Lower lobe of right lung (tissue), 2 donors: ENCODE results near the gene R3HDM2. TPM values are rescaled to one million over a fixed set of nuclear protein-coding genes. Genes with fewer than 3 reads are reported as not detected.
A peak's percentile ranks its signal among the peaks of the same experiment; 100 is the strongest.
"Not testable (repeated sequence)": the region's sequence is repeated elsewhere in the genome, so short reads cannot be mapped to it uniquely, and the experiment has no call there.

ENCODE experiments used
- ATAC-seq, 2 donors: fragments of 200-7000 bp; cut with Tn5 transposase; one replicate each; pipeline ENCODE4 v1.9.1; 2020 to 2022; ENCODE audit warnings: mild to moderate bottlenecking in 2 of 2, moderate library complexity in 2 of 2
- DNase-seq: peaks from one replicate; pipeline ENCODE4 v3.0.0-alpha.2; 2020
- H3K27ac ChIP-seq: fragments of 200-600 bp; one replicate; pipeline ENCODE4 v1.8.0; 2022
- H3K27me3 ChIP-seq: fragments of 200-600 bp; one replicate; pipeline ENCODE4 v1.8.0; 2022; ENCODE audit warnings: low read depth
- H3K36me3 ChIP-seq: fragments of 200-600 bp; one replicate; pipeline ENCODE4 v1.8.0; 2022; ENCODE audit warnings: mild to moderate bottlenecking
- H3K4me1 ChIP-seq: fragments of 200-600 bp; one replicate; pipeline ENCODE4 v1.8.0; 2022
- H3K4me3 ChIP-seq: fragments of 200-600 bp; one replicate; pipeline ENCODE4 v1.8.0; 2022; ENCODE audit warnings: mild to moderate bottlenecking
- H3K9me3 ChIP-seq: fragments of 200-600 bp; one replicate; pipeline ENCODE4 v1.8.0; 2022
- CTCF ChIP-seq: fragments of 200-600 bp; IDR thresholded peaks from one replicate; pipeline ENCODE4 v1.8.0; 2022; ENCODE audit warnings: antibody characterized with exemption, mild to moderate bottlenecking
- intact Hi-C: fragments of 100-400 bp; cut with DNase I; formaldehyde crosslinking; loops from one replicate; pipeline ENCODE4 v1.11.0; 2022
- total RNA-seq: library from RNA; stranded (reverse); fragmentation: NEBNext Ultra II Directional; extraction: Animal tissue kit (Norgen Biotek cat#: 25700); gene quantifications from one replicate; pipeline ENCODE4 v1.2.1, GENCODE V29; 2021
- donor health status: DM: no; HTN: yes; CAD: no; lungs with severe emphysema.

R3HDM2 gene
- total RNA-seq, 1 donor from 2014 or later, result 79.3 TPM

- ATAC-seq (no peak), DNase-seq (no peak)
- intact Hi-C loops, result no loop called here
- H3K27ac ChIP-seq, result no peak overlapping the region
- H3K4me1 ChIP-seq, result peaks cover 20% of the 10 kb centered on the region
- no peaks in the 10 kb centered on the region for H3K27me3 ChIP-seq
- H3K36me3 ChIP-seq, result peaks cover 5% of the 10 kb centered on the region
- H3K9me3 ChIP-seq, result peaks cover 5% of the 10 kb centered on the region
- no peak for TF ChIP-seq CTCF
- H3K4me3 ChIP-seq, result no peak overlapping the region
Measured at GRCh38 chr12:57343703-57344378, 87.0 kb downstream of the R3HDM2 start.

- Histone ChIP-seq H3K4me3 (no peak overlapping the region), H3K27ac (no peak overlapping the region), H3K9me3 (no peaks in the 10 kb centered on the region), H3K36me3 (peaks cover 5% of the 10 kb centered on the region), H3K4me1 (peaks cover 20% of the 10 kb centered on the region), H3K27me3 (no peaks in the 10 kb centered on the region)
- TF ChIP-seq CTCF, result no peak
- ATAC-seq (peak; percentile 89 to 94), DNase-seq (peak; percentile 50)
- intact Hi-C loops, result no loop called here
Measured at GRCh38 chr12:57342207-57342691, 88.6 kb downstream of the R3HDM2 start.

GRCh38 chr12:57341275-57341990, 89.4 kb downstream of the R3HDM2 start:
- DNase-seq (no peak), ATAC-seq (no peak)
- intact Hi-C loops, result no loop called here
- H3K4me1 ChIP-seq, result peaks cover 20% of the 10 kb centered on the region
- no peak overlapping the region for H3K27ac ChIP-seq
- H3K27me3 ChIP-seq, result no peaks in the 10 kb centered on the region
- H3K36me3 ChIP-seq, result peaks cover 5% of the 10 kb centered on the region
- no peaks in the 10 kb centered on the region for H3K9me3 ChIP-seq
- TF ChIP-seq CTCF, result no peak
- H3K4me3 ChIP-seq, result no peak overlapping the region

GRCh38 chr12:57340104-57340503, 90.7 kb downstream of the R3HDM2 start:
- no peaks in the 10 kb centered on the region for H3K9me3 ChIP-seq
- intact Hi-C loops, result no loop called here
- TF ChIP-seq CTCF, result no peak
- no peaks in the 10 kb centered on the region for H3K27me3 ChIP-seq
- no peak overlapping the region for H3K27ac ChIP-seq
- ATAC-seq (peak; percentile 79 to 82), DNase-seq (peak; percentile 60)
- H3K36me3 ChIP-seq, result peaks cover 5% of the 10 kb centered on the region
- H3K4me1 ChIP-seq, result peaks cover 20% of the 10 kb centered on the region
- H3K4me3 ChIP-seq, result no peak overlapping the region

GRCh38 chr12:57336299-57336698, 94.5 kb downstream of the R3HDM2 start:
- H3K27me3 ChIP-seq, H3K36me3 ChIP-seq, DNase-seq, intact Hi-C loops, H3K27ac ChIP-seq, ATAC-seq, H3K4me3 ChIP-seq, H3K9me3 ChIP-seq: not testable (repeated sequence)
- H3K4me1 ChIP-seq, result peaks cover 13% of the 10 kb centered on the region

- intact Hi-C loops, result no loop called here
- H3K27ac ChIP-seq, result no peak overlapping the region
- no peak for ATAC-seq
Measured at GRCh38 chr12:57334219-57334618, 96.6 kb downstream of the R3HDM2 start.

More at GRCh38 chr12:57334219-57334618, 96.6 kb downstream of the R3HDM2 start:
- DNase-seq, result no peak
- Histone ChIP-seq H3K36me3 (peaks cover 2% of the 10 kb centered on the region), H3K4me3 (no peak overlapping the region), H3K4me1 (no peaks in the 10 kb centered on the region), H3K9me3 (no peaks in the 10 kb centered on the region), H3K27me3 (no peaks in the 10 kb centered on the region)
- no peak for TF ChIP-seq CTCF
